HL-60 (cell line): Measurements from ENCODE around the gene DCAKD.

Experiments used
- DNase-seq, 2 experiments: peaks; one replicate each; pipeline ENCODE4 v3.0.0-alpha.2; 2010 to 2020; ENCODE audit warnings: low read depth in 1 of 2, low spot score in 1 of 2
- H3K27ac ChIP-seq: fragments of 250-450 bp; sonication (Bioruptor Pico); replicated peaks from 2 replicates; pipeline ENCODE4 v1.5.1; 2020; ENCODE audit warnings: mild to moderate bottlenecking, moderate library complexity
- H3K27me3 ChIP-seq: fragments of 250-450 bp; sonication (Bioruptor Pico); 2 replicates; pipeline ENCODE4 v1.5.1; 2021; ENCODE audit warnings: mild to moderate bottlenecking, moderate library complexity; ENCODE audit not compliant: insufficient read depth, poor library complexity, severe bottlenecking
- H3K4me3 ChIP-seq: replicated peaks from 2 replicates; pipeline ENCODE4 v1.5.1; 2011; ENCODE audit warnings: mild to moderate bottlenecking, control low read depth, low read length; ENCODE audit not compliant: insufficient read depth
- GABPA ChIP-seq: IDR thresholded peaks from 2 replicates; pipeline ENCODE4 v1.6.1; 2012; ENCODE audit warnings: low read depth
- POLR2AphosphoS5 ChIP-seq: IDR thresholded peaks from 2 replicates; pipeline ENCODE4 v1.6.1; 2012; ENCODE audit warnings: low read depth
- SPI1 ChIP-seq: IDR thresholded peaks from 2 replicates; pipeline ENCODE4 v1.6.1; 2012; ENCODE audit warnings: low read depth, mild to moderate bottlenecking, borderline replicate concordance
- TF ChIP-seq, protein P1 (sequence below): IDR thresholded peaks from 2 replicates; pipeline ENCODE4 v1.6.1; 2012; ENCODE audit warnings: low read depth; ENCODE audit not compliant: insufficient replicate concordance
- TF ChIP-seq, protein P2 (sequence below): IDR thresholded peaks from one replicate; pipeline ENCODE4 v1.5.1; 2011; ENCODE audit warnings: low read length, control low read depth, inconsistent platforms; ENCODE audit not compliant: insufficient read depth

DCAKD gene

DNA sequence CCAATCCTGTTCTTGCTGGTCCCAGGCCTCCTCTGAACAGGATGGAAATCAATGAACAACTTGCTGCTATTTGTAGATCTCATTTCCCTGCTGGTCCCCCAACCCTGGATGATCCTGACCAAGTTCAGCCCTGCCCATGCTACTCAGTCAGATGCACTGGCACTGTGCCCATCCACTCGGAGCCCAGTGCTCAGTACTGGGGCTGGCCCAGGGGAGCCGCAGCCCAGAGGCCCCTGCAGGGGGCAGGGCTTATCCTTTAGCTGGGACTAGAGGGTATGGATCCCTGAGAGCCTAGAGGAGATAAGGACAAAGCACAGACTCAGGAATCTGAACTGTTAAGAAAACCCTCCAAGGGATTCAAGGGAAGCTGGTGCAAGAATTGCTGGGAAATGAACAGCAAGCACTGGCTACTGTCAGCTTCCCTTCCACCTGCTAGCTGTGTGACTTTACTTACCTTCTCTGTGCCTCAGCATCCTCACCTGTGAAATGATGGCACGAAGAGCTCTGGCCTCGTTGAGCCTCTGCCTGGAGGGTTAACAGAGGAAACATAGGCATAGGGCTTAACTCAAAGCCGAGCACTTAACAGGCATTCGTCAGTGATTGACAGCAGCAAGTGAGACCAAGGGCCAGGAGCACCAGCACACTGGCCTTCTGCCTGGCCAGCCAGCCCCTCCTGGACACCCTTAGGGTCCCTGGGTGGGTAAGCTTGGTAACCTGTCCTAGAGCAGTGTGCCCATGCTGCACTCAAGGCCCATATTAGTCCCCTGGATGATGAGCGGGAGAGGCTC, 53.5 kb downstream of the DCAKD start:
- peaks cover 9% of the 10 kb centered on the region for H3K27me3 ChIP-seq
- no peak overlapping the region for H3K4me3 ChIP-seq
- TF ChIP-seq GABPA (no peak), POLR2AphosphoS5 (no peak), SPI1 (no peak)
- TF ChIP-seq, protein P1, sequence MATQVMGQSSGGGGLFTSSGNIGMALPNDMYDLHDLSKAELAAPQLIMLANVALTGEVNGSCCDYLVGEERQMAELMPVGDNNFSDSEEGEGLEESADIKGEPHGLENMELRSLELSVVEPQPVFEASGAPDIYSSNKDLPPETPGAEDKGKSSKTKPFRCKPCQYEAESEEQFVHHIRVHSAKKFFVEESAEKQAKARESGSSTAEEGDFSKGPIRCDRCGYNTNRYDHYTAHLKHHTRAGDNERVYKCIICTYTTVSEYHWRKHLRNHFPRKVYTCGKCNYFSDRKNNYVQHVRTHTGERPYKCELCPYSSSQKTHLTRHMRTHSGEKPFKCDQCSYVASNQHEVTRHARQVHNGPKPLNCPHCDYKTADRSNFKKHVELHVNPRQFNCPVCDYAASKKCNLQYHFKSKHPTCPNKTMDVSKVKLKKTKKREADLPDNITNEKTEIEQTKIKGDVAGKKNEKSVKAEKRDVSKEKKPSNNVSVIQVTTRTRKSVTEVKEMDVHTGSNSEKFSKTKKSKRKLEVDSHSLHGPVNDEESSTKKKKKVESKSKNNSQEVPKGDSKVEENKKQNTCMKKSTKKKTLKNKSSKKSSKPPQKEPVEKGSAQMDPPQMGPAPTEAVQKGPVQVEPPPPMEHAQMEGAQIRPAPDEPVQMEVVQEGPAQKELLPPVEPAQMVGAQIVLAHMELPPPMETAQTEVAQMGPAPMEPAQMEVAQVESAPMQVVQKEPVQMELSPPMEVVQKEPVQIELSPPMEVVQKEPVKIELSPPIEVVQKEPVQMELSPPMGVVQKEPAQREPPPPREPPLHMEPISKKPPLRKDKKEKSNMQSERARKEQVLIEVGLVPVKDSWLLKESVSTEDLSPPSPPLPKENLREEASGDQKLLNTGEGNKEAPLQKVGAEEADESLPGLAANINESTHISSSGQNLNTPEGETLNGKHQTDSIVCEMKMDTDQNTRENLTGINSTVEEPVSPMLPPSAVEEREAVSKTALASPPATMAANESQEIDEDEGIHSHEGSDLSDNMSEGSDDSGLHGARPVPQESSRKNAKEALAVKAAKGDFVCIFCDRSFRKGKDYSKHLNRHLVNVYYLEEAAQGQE = no peak
- TF ChIP-seq, protein P2, sequence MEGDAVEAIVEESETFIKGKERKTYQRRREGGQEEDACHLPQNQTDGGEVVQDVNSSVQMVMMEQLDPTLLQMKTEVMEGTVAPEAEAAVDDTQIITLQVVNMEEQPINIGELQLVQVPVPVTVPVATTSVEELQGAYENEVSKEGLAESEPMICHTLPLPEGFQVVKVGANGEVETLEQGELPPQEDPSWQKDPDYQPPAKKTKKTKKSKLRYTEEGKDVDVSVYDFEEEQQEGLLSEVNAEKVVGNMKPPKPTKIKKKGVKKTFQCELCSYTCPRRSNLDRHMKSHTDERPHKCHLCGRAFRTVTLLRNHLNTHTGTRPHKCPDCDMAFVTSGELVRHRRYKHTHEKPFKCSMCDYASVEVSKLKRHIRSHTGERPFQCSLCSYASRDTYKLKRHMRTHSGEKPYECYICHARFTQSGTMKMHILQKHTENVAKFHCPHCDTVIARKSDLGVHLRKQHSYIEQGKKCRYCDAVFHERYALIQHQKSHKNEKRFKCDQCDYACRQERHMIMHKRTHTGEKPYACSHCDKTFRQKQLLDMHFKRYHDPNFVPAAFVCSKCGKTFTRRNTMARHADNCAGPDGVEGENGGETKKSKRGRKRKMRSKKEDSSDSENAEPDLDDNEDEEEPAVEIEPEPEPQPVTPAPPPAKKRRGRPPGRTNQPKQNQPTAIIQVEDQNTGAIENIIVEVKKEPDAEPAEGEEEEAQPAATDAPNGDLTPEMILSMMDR = no peak
- H3K27ac ChIP-seq = no peak overlapping the region
- no peak for DNase-seq

- H3K27ac ChIP-seq = no peak overlapping the region
- TF ChIP-seq GABPA = no peak
- DNase-seq = no peak
- no peak overlapping the region for H3K4me3 ChIP-seq
- H3K27me3 ChIP-seq = peaks cover 9% of the 10 kb centered on the region
These were observed 55.1 kb downstream of the DCAKD start for GRCh38 chr17:44996304-44996703.

DNA sequence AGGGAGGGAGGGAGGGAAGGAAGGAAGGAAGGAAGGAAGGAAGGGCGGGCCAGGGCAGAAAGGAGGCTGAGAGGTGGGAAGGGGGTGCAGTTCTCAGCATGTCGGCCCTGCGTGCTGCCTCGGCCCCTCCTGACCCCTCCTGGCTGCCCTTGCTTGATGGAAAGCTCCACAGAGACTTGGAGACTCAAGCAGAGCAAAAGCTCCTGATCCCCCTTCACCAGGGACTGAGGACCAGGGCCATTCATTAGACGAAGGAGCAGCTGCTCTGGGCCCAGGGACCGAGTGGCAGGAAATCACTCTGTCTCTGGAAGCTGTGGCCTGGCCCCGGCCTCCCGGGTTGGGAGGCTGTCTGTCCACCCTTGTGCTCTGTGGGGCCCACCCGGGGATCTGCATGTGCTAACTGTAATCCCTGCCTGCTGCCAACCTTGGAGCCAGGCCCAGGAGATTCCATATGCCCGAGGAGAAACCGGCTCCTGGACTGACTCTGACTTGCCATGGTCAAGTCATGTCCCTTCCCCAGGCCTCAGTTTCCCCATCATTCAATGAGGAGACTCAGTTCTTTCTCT, 55.9 kb downstream of the DCAKD start:
- Histone ChIP-seq H3K4me3 (no peak overlapping the region), H3K27ac (no peak overlapping the region), H3K27me3 (peaks cover 9% of the 10 kb centered on the region)
- DNase-seq = no peak
- TF ChIP-seq SPI1 = no peak

- Histone ChIP-seq H3K27me3 (peaks cover 18% of the 10 kb centered on the region), H3K4me3 (no peak overlapping the region), H3K27ac (no peak overlapping the region)
- no peak for DNase-seq
- TF ChIP-seq, protein P2 = no peak
- TF ChIP-seq, protein P1 = no peak
- TF ChIP-seq SPI1 (no peak), POLR2AphosphoS5 (no peak), GABPA (no peak)
These were observed 59.0 kb downstream of the DCAKD start for GRCh38 chr17:44992242-44992939.
